ENCODE data around the gene PAFAH1B1. TPM values are rescaled to one million over a fixed set of nuclear protein-coding genes. Genes with fewer than 3 reads are reported as not detected.
"Not testable (repeated sequence)": the region's sequence is repeated elsewhere in the genome, so short reads cannot be mapped to it uniquely, and the experiment has no call there.

Gene PAFAH1B1
- total and polyA plus RNA-seq, 12 donors, result 42.4 to 166 (median 96.3) TPM

GRCh38 chr17:2697611-2698162 lies 104.2 kb downstream of the PAFAH1B1 start:
- WGBS, 4 donors, result 89 to 96% (median 96%) methylated on average over 11 to 40 of the region's 40 CpGs
- intact Hi-C loops (cut with DNase I), result no loop called here

GRCh38 chr17:2699216-2699805 lies 105.9 kb downstream of the PAFAH1B1 start:
- H3K4me3 ChIP-seq; H3K27me3 ChIP-seq; intact Hi-C loops (cut with DNase I); H3K9me3 ChIP-seq (replicated peaks in 1 of 3); H3K4me1 ChIP-seq (replicated peaks in 1 of 2); H3K27ac ChIP-seq: not testable (repeated sequence)
- H3K36me3 ChIP-seq (replicated peaks in 1 of 2), result peaks cover 0 to 95% of the 10 kb centered on the region in 2 donors
- WGBS, 4 donors, result 90 to 93% (median 91%) methylated on average over 18 of the region's 18 CpGs
- DNase-seq, result peak in 6 of 7 donors; percentile 1 to 46 (median 14)

More at GRCh38 chr17:2697611-2698162, 104.2 kb downstream of the PAFAH1B1 start:
- DNase-seq, result peak; percentile 1 to 50 (median 22)
- Histone ChIP-seq H3K36me3 (replicated peaks in 1 of 2) (peaks cover 0 to 98% of the 10 kb centered on the region in 2 donors), H3K4me3 (no peak overlapping the region), H3K27ac (no peak overlapping the region), H3K9me3 (replicated peaks in 1 of 3) (no peaks in the 10 kb centered on the region), H3K27me3 (no peaks in the 10 kb centered on the region), H3K4me1 (replicated peaks in 1 of 2) (no peaks in the 10 kb centered on the region)
- TF ChIP-seq POLR2A (IDR thresholded peaks at IDR 0.05), result no peak
- TF ChIP-seq CTCF (IDR thresholded peaks at IDR 0.05), result no peak

- Histone ChIP-seq H3K4me1 (replicated peaks in 1 of 2) (peaks cover 15% of the 10 kb centered on the region in 2 donors), H3K4me3 (no peak overlapping the region), H3K27ac (no peak overlapping the region), H3K9me3 (replicated peaks in 1 of 3) (no peaks in the 10 kb centered on the region), H3K36me3 (replicated peaks in 1 of 2) (peaks cover 0 to 87% of the 10 kb centered on the region in 2 donors), H3K27me3 (no peaks in the 10 kb centered on the region)
- no peak for TF ChIP-seq POLR2A (IDR thresholded peaks at IDR 0.05)
- TF ChIP-seq CTCF (IDR thresholded peaks at IDR 0.05), result no peak
- 90 to 97% (median 91%) methylated on average over 10 to 20 of the region's 20 CpGs for WGBS, 4 donors
- peak in 4 of 7 donors; percentile 0 to 22 (median 16) for DNase-seq
- intact Hi-C loops (cut with DNase I), result no loop called here
These were observed 106.6 kb downstream of the PAFAH1B1 start for GRCh38 chr17:2700030-2700490.

GRCh38 chr17:2700491-2701141 lies 107.2 kb downstream of the PAFAH1B1 start:
- no peak for TF ChIP-seq POLR2A (IDR thresholded peaks at IDR 0.05)
- TF ChIP-seq CTCF (IDR thresholded peaks at IDR 0.05), result no peak
- WGBS, 4 donors, result 86 to 100% (median 91%) methylated on average over 1 to 27 of the region's 27 CpGs
- Histone ChIP-seq H3K4me1 (replicated peaks in 1 of 2) (peaks cover 20% of the 10 kb centered on the region in 2 donors), H3K27me3 (no peaks in the 10 kb centered on the region), H3K4me3 (no peak overlapping the region), H3K27ac (no peak overlapping the region), H3K36me3 (replicated peaks in 1 of 2) (peaks cover 0 to 82% of the 10 kb centered on the region in 2 donors), H3K9me3 (replicated peaks in 1 of 3) (no peaks in the 10 kb centered on the region)
- peak in 6 of 7 donors; percentile 0 to 49 (median 16) for DNase-seq
- intact Hi-C loops (cut with DNase I), result no loop called here

Data from adrenal gland (tissue), 12 donors.